ENCODE measurements around the gene MGMT. TPM values are rescaled to one million over a fixed set of nuclear protein-coding genes. Genes with fewer than 3 reads are reported as not detected.

The MGMT gene
- total RNA-seq, 4 donors from 2014 or later, result 18.4 to 30.3 (median 27.9) TPM

DNA sequence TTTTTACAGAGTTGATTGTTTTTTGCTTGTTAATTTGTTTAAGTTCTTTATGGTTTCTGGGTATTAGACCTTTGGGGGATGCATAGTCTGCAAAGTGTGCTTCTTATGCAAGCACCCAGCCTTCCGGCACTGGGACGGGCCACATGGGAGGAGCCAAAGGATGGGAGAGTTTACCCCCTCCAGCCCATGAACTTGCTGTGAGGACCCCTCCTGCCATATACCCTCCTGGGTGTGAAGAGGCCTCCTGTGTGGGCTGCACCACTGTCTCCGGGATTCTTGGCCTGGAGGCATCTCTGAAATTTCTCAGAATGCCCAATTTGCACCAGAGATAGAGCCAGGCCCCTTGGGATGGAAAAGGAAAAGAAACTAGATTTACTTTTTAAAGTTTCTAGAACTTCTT lies 150.7 kb downstream of the MGMT start:
- Histone ChIP-seq H3K36me3 (no peaks in the 10 kb centered on the region), H3K9me3 (no peaks in the 10 kb centered on the region), H3K27ac (replicated peaks in 1 of 4) (no peak overlapping the region), H3K27me3 (no peaks in the 10 kb centered on the region), H3K4me3 (no peak overlapping the region), H3K4me1 (no peaks in the 10 kb centered on the region)
- intact Hi-C loops (cut with DNase I), result no loop called here
- 93% methylated on average over 3 of the region's 3 CpGs for WGBS
- TF ChIP-seq EP300 (IDR thresholded peaks at IDR 0.05) (no peak), POLR2A (IDR thresholded peaks at IDR 0.05; ENCODE audit: low read depth) (no peak), POLR2AphosphoS5 (IDR thresholded peaks at IDR 0.05) (no peak)
- TF ChIP-seq, protein P1, sequence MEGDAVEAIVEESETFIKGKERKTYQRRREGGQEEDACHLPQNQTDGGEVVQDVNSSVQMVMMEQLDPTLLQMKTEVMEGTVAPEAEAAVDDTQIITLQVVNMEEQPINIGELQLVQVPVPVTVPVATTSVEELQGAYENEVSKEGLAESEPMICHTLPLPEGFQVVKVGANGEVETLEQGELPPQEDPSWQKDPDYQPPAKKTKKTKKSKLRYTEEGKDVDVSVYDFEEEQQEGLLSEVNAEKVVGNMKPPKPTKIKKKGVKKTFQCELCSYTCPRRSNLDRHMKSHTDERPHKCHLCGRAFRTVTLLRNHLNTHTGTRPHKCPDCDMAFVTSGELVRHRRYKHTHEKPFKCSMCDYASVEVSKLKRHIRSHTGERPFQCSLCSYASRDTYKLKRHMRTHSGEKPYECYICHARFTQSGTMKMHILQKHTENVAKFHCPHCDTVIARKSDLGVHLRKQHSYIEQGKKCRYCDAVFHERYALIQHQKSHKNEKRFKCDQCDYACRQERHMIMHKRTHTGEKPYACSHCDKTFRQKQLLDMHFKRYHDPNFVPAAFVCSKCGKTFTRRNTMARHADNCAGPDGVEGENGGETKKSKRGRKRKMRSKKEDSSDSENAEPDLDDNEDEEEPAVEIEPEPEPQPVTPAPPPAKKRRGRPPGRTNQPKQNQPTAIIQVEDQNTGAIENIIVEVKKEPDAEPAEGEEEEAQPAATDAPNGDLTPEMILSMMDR (IDR thresholded peaks at IDR 0.05), result no peak
- peak; percentile 21 for DNase-seq (ENCODE audit: extremely low spot score)

DNA sequence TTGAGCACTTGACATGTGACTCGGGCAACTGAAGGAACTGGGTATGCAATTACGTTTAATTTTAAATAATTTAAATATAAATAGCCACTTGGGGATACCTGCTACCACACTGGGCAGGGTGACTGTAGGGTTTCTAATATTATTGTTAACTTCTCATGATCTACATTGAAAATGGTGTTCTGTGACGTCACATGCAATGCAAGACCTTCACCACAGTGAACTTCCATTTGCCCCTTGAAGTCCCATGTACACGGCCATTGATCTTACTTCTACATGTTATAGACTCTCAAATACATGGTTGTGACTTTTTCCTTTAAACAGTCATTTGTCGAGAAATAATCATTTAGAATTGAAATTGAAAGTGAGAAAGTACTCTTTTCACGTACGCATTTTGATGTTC lies 154.0 kb downstream of the MGMT start:
- H3K4me1 ChIP-seq, result no peaks in the 10 kb centered on the region
- no peaks in the 10 kb centered on the region for H3K27me3 ChIP-seq
- DNase-seq (ENCODE audit: extremely low spot score), result peak; percentile 24
- no peaks in the 10 kb centered on the region for H3K9me3 ChIP-seq
- intact Hi-C loops (cut with DNase I), result no loop called here
- no peak overlapping the region for H3K27ac ChIP-seq (replicated peaks in 1 of 4)
- H3K4me3 ChIP-seq, result no peak overlapping the region
- TF ChIP-seq POLR2A (IDR thresholded peaks at IDR 0.05; ENCODE audit: low read depth), result no peak
- no peak for TF ChIP-seq EP300 (IDR thresholded peaks at IDR 0.05)
- TF ChIP-seq, protein P1 (IDR thresholded peaks at IDR 0.05), result no peak
- no peak for TF ChIP-seq POLR2AphosphoS5 (IDR thresholded peaks at IDR 0.05)
- no peaks in the 10 kb centered on the region for H3K36me3 ChIP-seq
- 82% methylated on average over 7 of the region's 7 CpGs for WGBS

DNA sequence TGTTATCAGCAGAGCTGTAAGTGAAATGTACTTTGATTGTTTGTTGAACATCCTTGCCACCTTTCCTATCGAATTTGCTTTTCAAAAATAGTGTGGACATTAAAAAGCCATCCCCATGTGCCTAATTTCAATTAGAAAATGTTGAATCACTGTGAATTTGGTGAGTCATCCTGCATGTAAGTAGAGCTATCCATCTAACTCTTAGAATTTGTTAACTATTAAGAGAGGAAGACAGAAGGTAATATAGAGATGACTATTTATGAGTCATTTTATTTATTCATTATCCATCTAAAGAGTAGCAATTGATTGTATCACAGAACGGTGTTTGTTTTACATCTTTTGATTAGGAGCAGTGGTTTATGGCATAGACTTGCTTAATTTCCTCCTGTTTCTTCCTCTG lies 154.7 kb downstream of the MGMT start:
- DNase-seq (ENCODE audit: extremely low spot score), result no peak
- H3K27me3 ChIP-seq, result no peaks in the 10 kb centered on the region
- no peak overlapping the region for H3K4me3 ChIP-seq
- H3K4me1 ChIP-seq, result peaks cover 0 to 4% (median 2%) of the 10 kb centered on the region in 4 donors
- no peaks in the 10 kb centered on the region for H3K9me3 ChIP-seq
- WGBS, result 78% methylated on average over 2 of the region's 2 CpGs
- TF ChIP-seq POLR2A (IDR thresholded peaks at IDR 0.05; ENCODE audit: low read depth) (no peak), EP300 (IDR thresholded peaks at IDR 0.05) (no peak), POLR2AphosphoS5 (IDR thresholded peaks at IDR 0.05) (no peak)
- TF ChIP-seq, protein P1 (IDR thresholded peaks at IDR 0.05), result no peak
- no peak overlapping the region for H3K27ac ChIP-seq (replicated peaks in 1 of 4)
- no peaks in the 10 kb centered on the region for H3K36me3 ChIP-seq
- intact Hi-C loops (cut with DNase I), result no loop called here

DNA sequence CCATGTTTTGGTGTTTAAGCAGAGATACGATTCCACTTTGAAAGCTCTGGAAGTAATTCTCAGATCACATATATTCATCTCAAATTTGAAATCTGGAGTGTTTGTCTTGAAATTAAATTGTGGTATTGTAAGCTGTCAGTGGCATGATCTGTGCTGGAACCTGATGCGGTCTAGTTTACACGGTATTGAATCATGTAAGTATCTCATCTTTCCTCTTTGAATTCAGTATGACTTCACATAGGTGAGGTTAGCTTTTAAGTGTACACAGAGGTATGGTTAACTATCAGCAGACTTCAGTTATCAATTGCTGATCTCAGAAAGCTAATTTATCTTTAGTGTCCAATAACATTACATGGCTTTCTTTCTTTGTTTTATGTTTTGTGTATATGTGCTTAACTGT lies 155.2 kb downstream of the MGMT start:
- DNase-seq (ENCODE audit: extremely low spot score), result no peak
- Histone ChIP-seq H3K27me3 (no peaks in the 10 kb centered on the region), H3K27ac (replicated peaks in 1 of 4) (no peak overlapping the region), H3K4me1 (peaks cover 0 to 10% (median 7%) of the 10 kb centered on the region in 4 donors), H3K4me3 (no peak overlapping the region), H3K9me3 (no peaks in the 10 kb centered on the region), H3K36me3 (no peaks in the 10 kb centered on the region)
- WGBS, result 88% methylated on average over 3 of the region's 3 CpGs
- intact Hi-C loops (cut with DNase I), result no loop called here
- TF ChIP-seq, protein P1 (IDR thresholded peaks at IDR 0.05), result no peak
- TF ChIP-seq POLR2A (IDR thresholded peaks at IDR 0.05; ENCODE audit: low read depth) (no peak), POLR2AphosphoS5 (IDR thresholded peaks at IDR 0.05) (no peak), EP300 (IDR thresholded peaks at IDR 0.05) (no peak)

DNA sequence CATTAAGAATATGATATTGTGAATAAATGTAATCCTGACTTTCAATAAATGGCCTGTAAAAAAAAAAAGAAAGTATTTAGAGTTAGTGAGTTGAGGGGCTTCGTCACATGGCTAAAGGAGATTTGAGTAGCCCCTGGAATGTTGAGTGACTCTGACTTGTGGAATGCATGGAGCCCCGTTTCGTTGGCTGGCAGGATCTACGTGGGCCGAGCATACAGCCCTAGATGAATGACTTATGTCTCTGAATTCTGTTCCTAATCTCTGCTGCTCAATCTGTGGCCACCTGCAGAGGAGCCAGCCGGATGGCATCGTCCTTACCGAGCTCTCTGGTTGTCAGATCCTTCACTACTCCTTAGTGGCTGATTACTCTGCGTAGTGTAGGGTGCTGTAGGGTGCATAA lies 155.7 kb downstream of the MGMT start:
- Histone ChIP-seq H3K36me3 (no peaks in the 10 kb centered on the region), H3K4me1 (peaks cover 0 to 14% (median 11%) of the 10 kb centered on the region in 4 donors), H3K4me3 (no peak overlapping the region), H3K27me3 (no peaks in the 10 kb centered on the region), H3K27ac (replicated peaks in 1 of 4) (no peak overlapping the region), H3K9me3 (no peaks in the 10 kb centered on the region)
- TF ChIP-seq POLR2AphosphoS5 (IDR thresholded peaks at IDR 0.05) (no peak), POLR2A (IDR thresholded peaks at IDR 0.05; ENCODE audit: low read depth) (no peak), EP300 (IDR thresholded peaks at IDR 0.05) (no peak)
- TF ChIP-seq, protein P1 (IDR thresholded peaks at IDR 0.05), result no peak
- whole genome bisulfite sequencing, result 96% methylated on average over 9 of the region's 9 CpGs
- DNase-seq (ENCODE audit: extremely low spot score), result peak; percentile 47
- intact Hi-C loops (cut with DNase I), result no loop called here
